ENCODE results near the gene TSHZ2. TPM values are rescaled to one million over a fixed set of nuclear protein-coding genes. Genes with fewer than 3 reads are reported as not detected.
"Not testable (repeated sequence)": the region's sequence is repeated elsewhere in the genome, so short reads cannot be mapped to it uniquely, and the experiment has no call there.

Gene TSHZ2
- total RNA-seq, 1 donor from 2014 or later, result 22.9 TPM

GRCh38 chr20:53527196-53527595, 555.0 kb downstream of the TSHZ2 start:
- Mint-ChIP-seq H3K4me1 (ENCODE audit: low read depth) (no peaks in the 10 kb centered on the region), H3K4me3 (ENCODE audit: low read depth) (no peak overlapping the region), H3K27ac (no peak overlapping the region), H3K27me3 (no peaks in the 10 kb centered on the region), H3K9me3 (ENCODE audit: low read depth) (no peaks in the 10 kb centered on the region), H3K36me3 (ENCODE audit: insufficient read depth) (no peaks in the 10 kb centered on the region)
- DNase-seq (ENCODE audit: low spot score, unreplicated experiment), result no peak
- TF ChIP-seq CTCF (IDR thresholded peaks at IDR 0.05; ENCODE audit: unreplicated experiment), result no peak

GRCh38 chr20:53529658-53530057, 557.5 kb downstream of the TSHZ2 start:
- no peak for TF ChIP-seq CTCF (IDR thresholded peaks at IDR 0.05; ENCODE audit: unreplicated experiment)
- Mint-ChIP-seq H3K27ac (no peak overlapping the region), H3K36me3 (ENCODE audit: insufficient read depth) (no peaks in the 10 kb centered on the region), H3K4me3 (ENCODE audit: low read depth) (no peak overlapping the region), H3K4me1 (ENCODE audit: low read depth) (no peaks in the 10 kb centered on the region), H3K27me3 (no peaks in the 10 kb centered on the region), H3K9me3 (ENCODE audit: low read depth) (no peaks in the 10 kb centered on the region)
- DNase-seq (ENCODE audit: low spot score, unreplicated experiment), result no peak

GRCh38 chr20:53530440-53530839, 558.3 kb downstream of the TSHZ2 start:
- Mint-ChIP-seq H3K27me3 (no peaks in the 10 kb centered on the region), H3K27ac (no peak overlapping the region), H3K36me3 (ENCODE audit: insufficient read depth) (no peaks in the 10 kb centered on the region), H3K4me3 (ENCODE audit: low read depth) (no peak overlapping the region), H3K4me1 (ENCODE audit: low read depth) (no peaks in the 10 kb centered on the region), H3K9me3 (ENCODE audit: low read depth) (no peaks in the 10 kb centered on the region)
- DNase-seq (ENCODE audit: low spot score, unreplicated experiment), result no peak
- TF ChIP-seq CTCF (IDR thresholded peaks at IDR 0.05; ENCODE audit: unreplicated experiment), result no peak

GRCh38 chr20:53532654-53533312, 560.6 kb downstream of the TSHZ2 start:
- H3K27ac Mint-ChIP-seq; H3K4me3 Mint-ChIP-seq (ENCODE audit: low read depth); H3K27me3 Mint-ChIP-seq; H3K4me1 Mint-ChIP-seq (ENCODE audit: low read depth); DNase-seq (ENCODE audit: low spot score, unreplicated experiment); H3K9me3 Mint-ChIP-seq (ENCODE audit: low read depth); H3K36me3 Mint-ChIP-seq (ENCODE audit: insufficient read depth): not testable (repeated sequence)

- DNase-seq (ENCODE audit: low spot score, unreplicated experiment), result no peak
- H3K4me3 Mint-ChIP-seq (ENCODE audit: low read depth), result no peak overlapping the region
- H3K9me3 Mint-ChIP-seq (ENCODE audit: low read depth), result no peaks in the 10 kb centered on the region
- H3K36me3 Mint-ChIP-seq (ENCODE audit: insufficient read depth), result no peaks in the 10 kb centered on the region
- no peak overlapping the region for H3K27ac Mint-ChIP-seq
- TF ChIP-seq CTCF (IDR thresholded peaks at IDR 0.05; ENCODE audit: unreplicated experiment), result no peak
- H3K4me1 Mint-ChIP-seq (ENCODE audit: low read depth), result no peaks in the 10 kb centered on the region
- H3K27me3 Mint-ChIP-seq, result no peaks in the 10 kb centered on the region
Measured at GRCh38 chr20:53533500-53533899, 561.3 kb downstream of the TSHZ2 start.

- Mint-ChIP-seq H3K4me1 (ENCODE audit: low read depth) (no peaks in the 10 kb centered on the region), H3K9me3 (ENCODE audit: low read depth) (no peaks in the 10 kb centered on the region), H3K27me3 (no peaks in the 10 kb centered on the region), H3K36me3 (ENCODE audit: insufficient read depth) (no peaks in the 10 kb centered on the region), H3K4me3 (ENCODE audit: low read depth) (no peak overlapping the region), H3K27ac (no peak overlapping the region)
- TF ChIP-seq CTCF (IDR thresholded peaks at IDR 0.05; ENCODE audit: unreplicated experiment), result no peak
- DNase-seq (ENCODE audit: low spot score, unreplicated experiment), result no peak
Measured at GRCh38 chr20:53534037-53534436, 561.9 kb downstream of the TSHZ2 start.

Measured in progenitor cell of endocrine pancreas (in vitro differentiated cells).